SK-N-SH (cell line): Measurements from ENCODE around the gene PRKG1. TPM values are rescaled to one million over a fixed set of nuclear protein-coding genes. Genes with fewer than 3 reads are reported as not detected.

Source experiments
- CTCF ChIA-PET: fragments of 300-600, 350-600 bp; formaldehyde crosslinking; extraction: SDS; loops from one replicate; lab custom pipeline; 2021; lab: Yijun Ruan, JAX
- POLR2A ChIA-PET: fragments of 350-600 bp; sonication (Branson Sonifier 250); formaldehyde crosslinking; extraction: SDS; loops from one replicate; lab custom pipeline; 2020; ENCODE audit warnings: antibody characterized with exemption, inconsistent platforms; lab: Yijun Ruan, JAX
- DNase-seq: peaks from one replicate; pipeline ENCODE4 v3.0.0; 2012
- H2AFZ ChIP-seq: fragments of 200-600 bp; sonication (generic); 2 replicates; pipeline ENCODE4 v1.8.1; 2016; ENCODE audit warnings: antibody characterized with exemption, mild to moderate bottlenecking, low read depth
- H3F3A ChIP-seq: fragments of 200-600 bp; sonication (generic); replicated peaks from 2 replicates; pipeline ENCODE3; 2016; ENCODE audit warnings: antibody characterized with exemption, mild to moderate bottlenecking; ENCODE audit not compliant: insufficient read depth
- H3K27ac ChIP-seq, 2 experiments: fragments of 200-500 bp in 1 of 2; fragments of 200-600 bp in 1 of 2; sonication (Bioruptor generic) in 1 of 2; sonication (generic), shearing (Covaris generic) in 1 of 2; 2 replicates each; pipeline versions ENCODE4 v1.5.1 to v1.6.1; 2014 to 2016; ENCODE audit warnings: low read depth in 2 of 2, inconsistent platforms in 1 of 2, low read length in 1 of 2, mild to moderate bottlenecking in 1 of 2, mixed read lengths in 1 of 2
- H3K27me3 ChIP-seq: fragments of 200-600 bp; sonication (generic), shearing (Covaris generic); 2 replicates; pipeline ENCODE4 v1.6.1; 2016; ENCODE audit warnings: mixed run types; ENCODE audit not compliant: insufficient read depth
- H3K36me3 ChIP-seq, 2 experiments: fragments of 200-500 bp in 1 of 2; fragments of 200-600 bp in 1 of 2; sonication (Bioruptor generic) in 1 of 2; sonication (generic) in 1 of 2; replicated peaks in 1 of 2; 2 replicates each; pipeline versions ENCODE3 to v1.5.1; 2014 to 2016; ENCODE audit warnings: low read length in 1 of 2, mild to moderate bottlenecking in 1 of 2; ENCODE audit not compliant: insufficient read depth in 2 of 2, control insufficient read depth in 1 of 2
- H3K4me1 ChIP-seq, 2 experiments: fragments of 200-500 bp in 1 of 2; fragments of 200-600 bp in 1 of 2; sonication (Bioruptor generic) in 1 of 2; sonication (generic), shearing (Covaris generic) in 1 of 2; 2 replicates each; pipeline versions ENCODE4 v1.5.1 to v1.6.1; 2014 to 2016; ENCODE audit warnings: low read depth in 1 of 2, low read length in 1 of 2, mixed run types in 1 of 2; ENCODE audit not compliant: insufficient read depth in 2 of 2, control insufficient read depth in 1 of 2
- H3K4me2 ChIP-seq: fragments of 200-600 bp; sonication (generic), shearing (Covaris generic); 2 replicates; pipeline ENCODE4 v1.6.1; 2017; ENCODE audit warnings: mixed run types
- H3K4me3 ChIP-seq, 2 experiments: fragments of 200-500 bp in 1 of 2; fragments of 200-600 bp in 1 of 2; sonication (Bioruptor generic) in 1 of 2; sonication (generic), shearing (Covaris generic) in 1 of 2; 2 replicates each; pipeline versions ENCODE4 v1.5.1 to v1.8.1; 2014 to 2016; ENCODE audit warnings: low read depth in 2 of 2, inconsistent platforms in 1 of 2, low read length in 1 of 2, mild to moderate bottlenecking in 1 of 2, mixed read lengths in 1 of 2, moderate library complexity in 1 of 2
- H3K79me2 ChIP-seq: fragments of 200-600 bp; sonication (generic); 2 replicates; pipeline ENCODE4 v1.8.1; 2017; ENCODE audit warnings: mild to moderate bottlenecking; ENCODE audit not compliant: insufficient read depth
- H3K9ac ChIP-seq: fragments of 200-600 bp; sonication (generic); 2 replicates; pipeline ENCODE4 v1.6.1; 2017; ENCODE audit warnings: mixed run types
- H3K9me2 ChIP-seq: fragments of 200-600 bp; sonication (generic); 2 replicates; pipeline ENCODE4 v1.6.1; 2017; ENCODE audit warnings: mixed run types
- H3K9me3 ChIP-seq: fragments of 200-600 bp; sonication (generic); 2 replicates; pipeline ENCODE4 v1.6.1; 2017; ENCODE audit warnings: mixed run types, mild to moderate bottlenecking, moderate library complexity
- H4K20me1 ChIP-seq: fragments of 200-600 bp; sonication (generic); 2 replicates; pipeline ENCODE4 v1.6.1; 2017; ENCODE audit warnings: mild to moderate bottlenecking, mixed run types; ENCODE audit not compliant: insufficient read depth
- ELF1 ChIP-seq: IDR thresholded peaks from 2 replicates; pipeline ENCODE4 v1.4.0; 2012
- EP300 ChIP-seq, 2 experiments: IDR thresholded peaks; 2 replicates each; pipeline versions ENCODE4 v1.4.0 to v1.6.1; 2012; ENCODE audit warnings: borderline replicate concordance in 1 of 2, low read depth in 1 of 2, low read length in 1 of 2
- FOXJ3 ChIP-seq: sonication (generic); formaldehyde crosslinking; IDR thresholded peaks from 2 replicates; pipeline ENCODE4 v1.5.1; 2020; ENCODE audit warnings: mild to moderate bottlenecking, missing genetic modification reagents
- FOXM1 ChIP-seq: IDR thresholded peaks from 2 replicates; pipeline ENCODE4 v1.4.0; 2012; ENCODE audit warnings: low read depth, mild to moderate bottlenecking
- GABPA ChIP-seq: IDR thresholded peaks from 2 replicates; pipeline ENCODE4 v1.4.0; 2012; ENCODE audit warnings: low read depth, mild to moderate bottlenecking
- GATA2 ChIP-seq: sonication (generic); formaldehyde crosslinking; IDR thresholded peaks from 2 replicates; pipeline ENCODE4 v1.5.0; 2020; ENCODE audit warnings: mild to moderate bottlenecking, missing genetic modification reagents
- MEF2A ChIP-seq: IDR thresholded peaks from 2 replicates; pipeline ENCODE4 v1.4.0; 2012; ENCODE audit warnings: low read depth, borderline replicate concordance
- MXI1 ChIP-seq: IDR thresholded peaks from 2 replicates; pipeline ENCODE4 v1.6.1; 2012; ENCODE audit warnings: mild to moderate bottlenecking, low read depth, low read length, improper control_type of control experiment
- POLR2AphosphoS5 ChIP-seq: IDR thresholded peaks from 2 replicates; pipeline ENCODE4 v1.6.1; 2012; ENCODE audit warnings: low read depth, low read length
- RAD21 ChIP-seq: IDR thresholded peaks from 2 replicates; pipeline ENCODE4 v1.6.1; 2012; ENCODE audit warnings: mild to moderate bottlenecking, low read length
- RCOR1 ChIP-seq: fragments of 150-350 bp; IDR thresholded peaks from 2 replicates; pipeline ENCODE4 v1.6.1; 2017; ENCODE audit warnings: antibody characterized with exemption, low read length
- RFX5 ChIP-seq: IDR thresholded peaks from 2 replicates; pipeline ENCODE4 v1.6.1; 2012; ENCODE audit warnings: mild to moderate bottlenecking, improper control_type of control experiment, low read length
- RXRA ChIP-seq: IDR thresholded peaks from 2 replicates; pipeline ENCODE4 v1.4.0; 2012; ENCODE audit warnings: low read depth, mild to moderate bottlenecking, borderline replicate concordance
- SIN3A ChIP-seq: IDR thresholded peaks from 2 replicates; pipeline ENCODE4 v1.6.1; 2012; ENCODE audit warnings: low read depth, mild to moderate bottlenecking, low read length, moderate library complexity, borderline replicate concordance
- TAF1 ChIP-seq: IDR thresholded peaks from 2 replicates; pipeline ENCODE4 v1.6.1; 2012; ENCODE audit warnings: low read depth, mild to moderate bottlenecking, low read length, moderate library complexity, borderline replicate concordance
- TCF12 ChIP-seq: IDR thresholded peaks from 2 replicates; pipeline ENCODE4 v1.4.0; 2012
- TEAD4 ChIP-seq: IDR thresholded peaks from 2 replicates; pipeline ENCODE4 v1.4.0; 2012; ENCODE audit warnings: mild to moderate bottlenecking, borderline replicate concordance; ENCODE audit not compliant: insufficient read depth
- ZBTB33 ChIP-seq: IDR thresholded peaks from 2 replicates; pipeline ENCODE4 v1.4.0; 2012; ENCODE audit warnings: low read depth, borderline replicate concordance
- WGBS: methylation state at CpG from one replicate; pipeline ENCODE4 v1.1.6; 2017; ENCODE audit warnings: low lambda C conversion rate; 5-methylcytosine and 5-hydroxymethylcytosine counted together
- polyA plus RNA-seq, 3 experiments: library from polyadenylated mRNA; depleted of rRNA; stranded (reverse); fragments of >200 nt; gene quantifications; 2 replicates each; pipeline ENCODE4 v1.2.3, GENCODE V29; 2012
- TF ChIP-seq, protein P1 (sequence below): IDR thresholded peaks from 2 replicates; pipeline ENCODE4; 2012
- TF ChIP-seq, protein P2 (sequence below): IDR thresholded peaks from 2 replicates; pipeline ENCODE4 v1.4.0; 2012; ENCODE audit warnings: low read depth
- TF ChIP-seq, protein P3 (sequence below): fragments of 150-350 bp; IDR thresholded peaks from 2 replicates; pipeline ENCODE4 v1.6.1; 2016; ENCODE audit warnings: mild to moderate bottlenecking, low read depth, low read length

Gene PRKG1
- polyA plus RNA-seq, 1 of the 3 experiments (the other 2 are of a cell fraction), result 4.1 TPM

DNA sequence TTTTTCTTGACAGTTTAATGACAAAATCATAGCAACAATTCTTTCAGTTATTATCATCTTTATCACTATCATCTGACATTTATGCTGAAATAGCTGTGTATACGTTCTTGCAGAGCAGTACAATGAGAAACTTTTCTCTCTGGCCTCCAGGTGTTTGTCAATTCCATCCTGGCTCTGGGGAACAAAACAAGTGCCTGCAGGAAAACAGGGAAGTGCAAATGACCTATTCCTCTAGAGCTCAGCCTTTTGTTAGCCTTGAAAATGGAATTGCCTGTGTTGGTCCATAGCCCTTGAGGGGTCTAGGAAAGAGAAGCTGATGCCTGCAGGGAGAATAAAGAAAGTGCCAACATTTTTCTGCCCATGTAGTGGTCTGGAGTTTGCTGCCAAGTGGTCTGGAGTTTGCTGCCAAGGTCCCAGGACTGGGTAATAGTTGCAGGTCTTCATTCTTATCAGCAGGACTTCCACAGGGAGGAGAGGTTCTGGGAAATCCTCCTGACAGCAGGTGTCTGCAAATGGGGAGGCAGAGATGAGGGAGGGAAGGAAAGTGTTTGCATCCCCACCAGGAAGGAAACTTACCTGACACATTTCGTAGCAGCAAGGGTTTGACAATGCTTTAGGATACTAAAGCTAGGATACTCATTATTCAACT lies 635.2 kb downstream of the PRKG1 start:
- Histone ChIP-seq H3K27me3 (no peaks in the 10 kb centered on the region), H3K4me2 (no peak overlapping the region), H3K36me3 (no peaks in the 10 kb centered on the region), H3K9me3 (no peaks in the 10 kb centered on the region), H4K20me1 (no peaks in the 10 kb centered on the region), H3K4me1 (no peaks in the 10 kb centered on the region; a peak in 2 of 4 replicates), H3K9me2 (no peaks in the 10 kb centered on the region), H2AFZ (no peak overlapping the region), H3K79me2 (no peaks in the 10 kb centered on the region), H3K9ac (no peak overlapping the region), H3K27ac (no peak overlapping the region), H3K4me3 (no peak overlapping the region), H3F3A (no peaks in the 10 kb centered on the region)
- ChIA-PET POLR2A (no interaction called here), CTCF (interaction anchor here (2.0 kb wide), 1 partner anchor 9 kb away, joined by 6 read pairs; the partner anchor contains the start of gene CSTF2T)
- WGBS, result 59% methylated on average over 2 of the region's 2 CpGs
- TF ChIP-seq MXI1 (no peak), FOXM1 (no peak), RAD21 (no peak), SIN3A (no peak), RXRA (no peak), EP300 (IDR thresholded peaks at IDR 0.05; ENCODE audit: borderline replicate concordance in 1 of 2, low read depth in 1 of 2, low read length in 1 of 2) (no peak), POLR2AphosphoS5 (no peak), GABPA (no peak), RCOR1 (no peak), TEAD4 (no peak), FOXJ3 (no peak), TAF1 (no peak)
- TF ChIP-seq, protein P1, sequence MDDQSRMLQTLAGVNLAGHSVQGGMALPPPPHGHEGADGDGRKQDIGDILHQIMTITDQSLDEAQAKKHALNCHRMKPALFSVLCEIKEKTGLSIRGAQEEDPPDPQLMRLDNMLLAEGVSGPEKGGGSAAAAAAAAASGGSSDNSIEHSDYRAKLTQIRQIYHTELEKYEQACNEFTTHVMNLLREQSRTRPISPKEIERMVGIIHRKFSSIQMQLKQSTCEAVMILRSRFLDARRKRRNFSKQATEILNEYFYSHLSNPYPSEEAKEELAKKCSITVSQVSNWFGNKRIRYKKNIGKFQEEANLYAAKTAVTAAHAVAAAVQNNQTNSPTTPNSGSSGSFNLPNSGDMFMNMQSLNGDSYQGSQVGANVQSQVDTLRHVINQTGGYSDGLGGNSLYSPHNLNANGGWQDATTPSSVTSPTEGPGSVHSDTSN, result no peak
- DNase-seq, result no peak

- Histone ChIP-seq H3K4me3 (no peak overlapping the region), H3K9me3 (no peaks in the 10 kb centered on the region), H3K9me2 (no peaks in the 10 kb centered on the region), H3K4me2 (no peak overlapping the region), H3K27ac (no peak overlapping the region), H2AFZ (no peak overlapping the region), H3K79me2 (no peaks in the 10 kb centered on the region), H3K4me1 (no peaks in the 10 kb centered on the region; a peak in 2 of 4 replicates), H3K9ac (no peak overlapping the region), H3K27me3 (no peaks in the 10 kb centered on the region), H3K36me3 (no peaks in the 10 kb centered on the region), H3F3A (no peaks in the 10 kb centered on the region), H4K20me1 (no peaks in the 10 kb centered on the region)
- CTCF ChIA-PET, result no interaction called here
- no peak for DNase-seq
- POLR2A ChIA-PET, result no interaction called here
- 67% methylated on average over 1 of the region's 1 CpG for WGBS
- TF ChIP-seq MEF2A, result no peak
- no peak for TF ChIP-seq GATA2
- no peak for TF ChIP-seq ELF1
- no peak for TF ChIP-seq SIN3A
- no peak for TF ChIP-seq TCF12
- TF ChIP-seq RFX5, result no peak
- no peak for TF ChIP-seq FOXJ3
- TF ChIP-seq MXI1, result no peak
- TF ChIP-seq ZBTB33, result no peak
- no peak for TF ChIP-seq EP300 (IDR thresholded peaks at IDR 0.05; ENCODE audit: borderline replicate concordance in 1 of 2, low read depth in 1 of 2, low read length in 1 of 2)
- TF ChIP-seq, protein P2, sequence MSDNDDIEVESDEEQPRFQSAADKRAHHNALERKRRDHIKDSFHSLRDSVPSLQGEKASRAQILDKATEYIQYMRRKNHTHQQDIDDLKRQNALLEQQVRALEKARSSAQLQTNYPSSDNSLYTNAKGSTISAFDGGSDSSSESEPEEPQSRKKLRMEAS, result no peak
- TF ChIP-seq, protein P3, sequence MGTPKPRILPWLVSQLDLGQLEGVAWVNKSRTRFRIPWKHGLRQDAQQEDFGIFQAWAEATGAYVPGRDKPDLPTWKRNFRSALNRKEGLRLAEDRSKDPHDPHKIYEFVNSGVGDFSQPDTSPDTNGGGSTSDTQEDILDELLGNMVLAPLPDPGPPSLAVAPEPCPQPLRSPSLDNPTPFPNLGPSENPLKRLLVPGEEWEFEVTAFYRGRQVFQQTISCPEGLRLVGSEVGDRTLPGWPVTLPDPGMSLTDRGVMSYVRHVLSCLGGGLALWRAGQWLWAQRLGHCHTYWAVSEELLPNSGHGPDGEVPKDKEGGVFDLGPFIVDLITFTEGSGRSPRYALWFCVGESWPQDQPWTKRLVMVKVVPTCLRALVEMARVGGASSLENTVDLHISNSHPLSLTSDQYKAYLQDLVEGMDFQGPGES, result no peak
- TF ChIP-seq RAD21, result no peak
- no peak for TF ChIP-seq TEAD4
Observed at GRCh38 chr10:51711519-51711891, 637.2 kb downstream of the PRKG1 start.
